Right ventricle myocardium inferior (tissue), 1 donor: ENCODE data around the gene ARL4D. TPM values are rescaled to one million over a fixed set of nuclear protein-coding genes. Genes with fewer than 3 reads are reported as not detected.
A peak's percentile ranks its signal among the peaks of the same experiment; 100 is the strongest.

Experiments
- ATAC-seq: fragments of 200-7000 bp; cut with Tn5 transposase; one replicate; pipeline ENCODE4 v1.9.1; 2020; ENCODE audit warnings: mild to moderate bottlenecking, moderate library complexity
- DNase-seq: peaks from one replicate; pipeline ENCODE4 v3.0.0; 2021; ENCODE audit errors: missing footprints
- intact Hi-C: fragments of 100-400 bp; cut with DNase I; formaldehyde crosslinking; loops from one replicate; pipeline ENCODE4 v1.11.0; 2022
- total RNA-seq: library from RNA; stranded (reverse); fragmentation: NEBNext Ultra II Directional; extraction: Animal tissue kit (Norgen Biotek cat#: 25700); gene quantifications from one replicate; pipeline ENCODE4 v1.2.1, GENCODE V29; 2021
- donor health status: DM: no; HTN: yes; CAD: no; lungs with severe emphysema.

The ARL4D gene
- total RNA-seq, 1 donor from 2014 or later: 8.4 TPM

DNA sequence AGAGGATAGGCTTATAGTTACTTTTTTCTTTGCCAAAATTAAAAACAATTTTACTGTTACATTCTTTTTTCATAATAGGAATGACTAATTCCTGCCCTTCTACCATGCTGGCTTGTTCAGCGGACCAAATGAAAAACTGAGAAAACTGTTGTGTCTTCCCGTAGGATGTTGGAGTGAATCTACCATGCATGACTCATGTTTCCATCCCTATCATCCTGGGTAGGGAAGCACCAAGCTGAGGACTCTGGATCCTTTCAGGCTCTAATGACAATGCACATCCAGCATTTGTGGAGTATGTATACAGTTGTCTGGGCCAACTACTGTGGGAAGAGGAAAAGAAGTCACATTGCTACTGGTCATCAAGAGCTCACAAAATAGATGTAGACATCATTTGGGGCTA, 43.9 kb downstream of the ARL4D start:
- ATAC-seq: peak; percentile 37
- intact Hi-C loops: no loop called here

DNA sequence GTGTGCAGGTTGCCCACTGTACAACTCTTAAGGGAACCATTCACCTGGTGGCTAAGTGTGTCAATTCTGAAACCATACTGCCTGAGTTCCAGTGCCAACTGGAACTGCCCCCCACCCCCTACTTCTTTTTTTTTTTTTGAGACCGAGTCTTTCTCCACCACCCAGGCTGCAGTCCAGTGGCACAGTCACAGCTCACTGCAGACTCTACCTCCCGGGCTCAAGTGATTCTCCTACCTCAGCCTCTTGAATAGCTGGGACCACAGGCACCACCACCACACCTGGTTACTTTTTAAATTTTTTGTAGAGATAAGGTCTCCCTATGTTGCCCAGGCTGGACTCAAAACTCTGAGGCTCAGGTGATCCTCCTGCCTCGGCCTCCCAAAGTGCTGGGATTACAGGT, 44.6 kb downstream of the ARL4D start:
- DNase-seq: no peak
- no peak for ATAC-seq
- intact Hi-C loops: no loop called here

More for the DNA sequence above, 43.9 kb downstream of the ARL4D start:
- DNase-seq: no peak

DNA sequence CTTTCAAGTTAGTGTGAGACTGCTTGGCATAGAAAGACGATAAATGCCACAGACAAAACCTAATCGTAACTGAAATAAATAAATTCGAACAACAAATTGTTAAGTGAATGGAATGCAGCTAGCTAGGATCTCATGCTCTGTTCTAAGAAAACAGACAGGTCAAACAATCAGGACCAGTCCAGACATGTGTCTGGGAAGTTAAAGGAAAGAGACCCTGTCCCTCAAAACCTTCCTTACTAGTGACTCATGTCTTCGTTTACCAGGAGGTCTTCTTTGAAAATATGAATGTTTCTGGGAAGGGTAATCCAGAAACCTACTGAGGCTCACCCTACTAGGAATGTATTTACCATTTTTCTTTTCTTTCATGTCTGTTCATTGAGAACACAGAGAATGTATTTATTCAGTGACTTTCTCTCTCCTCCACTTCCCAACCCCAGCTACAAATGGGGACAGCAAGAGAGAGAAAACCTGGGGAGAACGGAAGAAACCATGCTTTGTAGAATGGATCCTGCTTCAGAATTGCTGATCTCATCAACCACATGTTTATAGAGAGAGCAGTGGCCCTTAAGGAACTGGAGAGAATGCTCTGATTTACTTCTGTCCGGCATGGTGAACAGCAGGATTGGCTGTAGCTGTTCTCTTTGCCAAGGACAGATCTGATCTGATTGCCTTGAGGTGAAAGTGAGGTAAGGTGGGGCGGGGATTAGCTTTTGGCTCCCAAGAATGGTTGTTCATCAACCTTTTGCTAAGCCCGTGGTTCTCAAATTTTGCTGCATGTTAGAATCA, 45.6 kb downstream of the ARL4D start:
- ATAC-seq: no peak
- intact Hi-C loops: no loop called here
- no peak for DNase-seq

GRCh38 chr17:43445009-43445589, 46.3 kb downstream of the ARL4D start:
- no peak for DNase-seq

GRCh38 chr17:43446773-43447172, 48.0 kb downstream of the ARL4D start:
- intact Hi-C loops: no loop called here
- no peak for DNase-seq
- ATAC-seq: no peak

More at GRCh38 chr17:43445009-43445589, 46.3 kb downstream of the ARL4D start:
- intact Hi-C loops: no loop called here
- no peak for ATAC-seq

DNA sequence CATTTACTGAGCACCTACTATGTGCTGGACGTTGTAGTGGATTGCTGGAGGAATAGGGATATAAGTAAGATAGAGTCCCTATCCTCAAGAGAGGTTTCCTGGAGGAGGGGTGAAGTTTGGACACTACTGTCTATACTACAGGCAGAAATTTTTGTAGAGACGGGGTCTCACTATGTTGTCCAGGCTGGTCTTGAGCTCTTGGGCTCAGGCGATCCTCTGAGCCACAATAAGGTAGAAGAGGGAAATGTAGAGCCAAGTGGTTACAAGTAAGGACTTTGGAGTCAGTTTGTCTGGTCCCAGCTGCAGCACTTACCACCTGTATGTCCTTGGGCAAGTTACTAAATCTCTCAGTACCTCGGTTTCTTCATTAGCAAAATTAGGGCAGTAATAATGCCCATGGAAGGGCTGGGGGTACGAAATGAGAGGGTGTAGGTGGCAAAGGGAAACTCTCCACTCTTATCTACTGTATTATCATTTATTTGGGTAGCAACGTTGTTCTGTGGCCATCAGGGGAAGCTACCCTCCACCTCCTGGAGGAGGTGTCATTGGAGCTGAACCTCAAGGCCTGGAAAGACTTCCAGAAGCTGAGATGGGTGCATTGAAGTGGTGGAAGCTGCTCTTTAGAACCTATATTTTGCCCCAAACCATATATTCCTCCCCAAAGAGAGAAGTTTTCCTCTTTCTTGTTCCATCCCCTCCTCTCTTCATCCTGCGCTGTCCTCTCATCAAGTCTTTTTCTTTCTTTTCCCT, 50.1 kb downstream of the ARL4D start:
- DNase-seq (no peak), ATAC-seq (no peak)
- intact Hi-C loops: no loop called here

DNA sequence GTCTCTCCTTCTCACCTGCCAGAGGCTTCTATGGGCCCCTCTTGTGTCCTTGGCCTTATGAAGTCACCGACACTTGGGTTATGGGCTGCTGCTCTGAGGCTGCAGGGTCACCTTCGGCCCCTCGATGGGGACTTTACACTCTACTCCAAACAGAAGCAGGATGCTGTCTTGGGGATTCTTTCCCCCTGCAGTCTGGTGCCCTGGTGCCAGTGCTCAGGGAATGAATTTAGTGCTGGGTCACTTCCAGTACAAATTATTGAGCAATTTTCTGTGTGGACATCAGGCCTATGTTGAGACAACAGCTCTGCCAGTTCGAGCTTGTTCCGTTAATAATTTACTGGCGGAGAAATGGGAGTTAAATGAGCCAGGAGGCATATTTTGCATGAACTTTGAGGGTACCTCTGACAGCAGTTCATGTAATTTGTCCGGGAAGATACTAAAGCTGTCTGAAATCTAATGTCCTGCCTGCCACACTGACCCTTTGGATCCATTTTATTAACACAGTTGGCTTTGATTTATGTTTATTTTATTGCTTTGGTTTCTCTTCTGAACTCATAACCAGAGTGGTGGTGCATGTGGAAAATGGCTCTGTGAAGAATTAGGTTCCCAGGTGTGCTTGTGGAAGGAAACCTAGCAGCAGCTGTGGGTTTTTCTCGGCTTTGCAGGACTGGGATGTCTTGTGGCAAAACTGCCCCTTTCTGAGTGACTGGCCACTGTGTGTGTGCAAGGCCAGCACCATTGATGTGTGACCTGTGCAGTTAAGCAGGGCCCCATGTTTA, 50.9 kb downstream of the ARL4D start:
- DNase-seq (no peak), ATAC-seq (peak; percentile 35)
- intact Hi-C loops: no loop called here

Other genes starting within 250 kb of the ARL4D start
- gene NBR1, start 227.8 kb upstream of the ARL4D start, total RNA-seq: 96.9 TPM
- 4.1 TPM for gene TMEM106A, start 187.1 kb upstream of the ARL4D start, total RNA-seq
- not detected for gene CCDC200, start 170.4 kb upstream of the ARL4D start, total RNA-seq
- 5,263 TPM for gene RNU2-1, start 165.0 kb upstream of the ARL4D start, total RNA-seq
- gene DHX8, start 85.0 kb downstream of the ARL4D start, total RNA-seq: 22.3 TPM
- gene ETV4, start 147.3 kb downstream of the ARL4D start, total RNA-seq: 0.41 TPM